GM12878 (cell line): ENCODE measurements around the gene LSM6.

Experiments
- BACH1 ChIP-seq: fragments of 450-650 bp; IDR thresholded peaks from 2 replicates; pipeline ENCODE4 v1.6.1; 2017; ENCODE audit warnings: mild to moderate bottlenecking, borderline replicate concordance
- BCL11A ChIP-seq: IDR thresholded peaks from 2 replicates; pipeline ENCODE4 v1.6.1; 2011; ENCODE audit warnings: low read depth, low read length
- CTCF ChIP-seq, 3 experiments: IDR thresholded peaks in 2 of 3; conservative IDR thresholded peaks in 1 of 3; 2 replicates each; pipeline ENCODE4 v1.5.1; 2011; ENCODE audit warnings: low read depth in 3 of 3, low read length in 3 of 3, mild to moderate bottlenecking in 3 of 3, control low read depth in 2 of 3, moderate library complexity in 2 of 3, inconsistent platforms in 1 of 3, mixed read lengths in 1 of 3; ENCODE audit not compliant: control insufficient read depth in 2 of 3, insufficient read depth in 1 of 3; ENCODE audit errors: extremely low read depth in 1 of 3
- GABPA ChIP-seq: IDR thresholded peaks from 2 replicates; pipeline ENCODE4 v1.6.1; 2014; ENCODE audit warnings: antibody characterized with exemption, low read depth, mild to moderate bottlenecking, inconsistent platforms
- POLR2AphosphoS5 ChIP-seq: IDR thresholded peaks from 2 replicates; pipeline ENCODE4 v1.6.1; 2011; ENCODE audit warnings: mild to moderate bottlenecking, low read length, inconsistent platforms
- RCOR1 ChIP-seq: conservative IDR thresholded peaks from 2 replicates; pipeline ENCODE4 v1.6.1; 2012; ENCODE audit warnings: low read depth, low read length, improper control_type of control experiment
- SKIL ChIP-seq: fragments of 450-650 bp; IDR thresholded peaks from 2 replicates; pipeline ENCODE4 v1.6.1; 2017; ENCODE audit warnings: mild to moderate bottlenecking, low read depth, inconsistent platforms; ENCODE audit not compliant: poor library complexity, severe bottlenecking
- YY1 ChIP-seq: IDR thresholded peaks from 2 replicates; pipeline ENCODE4 v1.6.1; 2011; ENCODE audit warnings: low read depth, mild to moderate bottlenecking, low read length
- ZBTB4 ChIP-seq: fragments of 450-650 bp; formaldehyde crosslinking; IDR thresholded peaks from 2 replicates; pipeline ENCODE4 v1.4.0; 2022; ENCODE audit warnings: mild to moderate bottlenecking, moderate library complexity
- TF ChIP-seq, protein P1 (sequence below): IDR thresholded peaks from 2 replicates; pipeline ENCODE4 v1.6.1; 2012; ENCODE audit warnings: mild to moderate bottlenecking, low read depth, low read length
- TF ChIP-seq, protein P2 (sequence below): IDR thresholded peaks from 2 replicates; pipeline ENCODE4 v1.6.1; 2011; ENCODE audit warnings: mild to moderate bottlenecking, low read depth, low read length, moderate library complexity; ENCODE audit not compliant: insufficient replicate concordance

DNA sequence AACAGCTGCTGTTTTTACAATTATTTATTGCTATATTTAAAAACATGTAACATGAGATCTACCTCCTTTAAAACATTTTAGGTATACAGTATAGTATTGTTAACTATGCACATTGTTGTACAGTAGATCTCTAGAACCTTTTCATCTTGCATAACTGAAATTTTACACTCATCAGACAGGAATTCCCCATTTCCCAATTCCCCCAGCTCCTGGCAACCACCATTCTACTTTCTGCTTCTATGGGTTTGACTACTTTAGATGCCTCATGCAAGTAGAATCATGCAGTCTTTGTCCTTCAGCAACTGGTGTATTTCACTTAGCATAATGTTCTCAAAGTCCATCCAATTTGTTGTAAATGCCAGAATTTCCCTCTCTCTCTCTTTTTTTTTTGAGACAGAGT lies 9.7 kb upstream of the LSM6 start:
- TF ChIP-seq CTCF (IDR thresholded peaks at IDR 0.05 in 2 of 3, conservative IDR thresholded peaks at IDR 0.05 in 1 of 3; ENCODE audit: control insufficient read depth in 2 of 3, extremely low read depth in 1 of 3, insufficient read depth in 1 of 3, low read depth in 3 of 3, low read length in 3 of 3) (no peak), SKIL (no peak), GABPA (no peak), BCL11A (no peak), POLR2AphosphoS5 (no peak), BACH1 (no peak), ZBTB4 (CRISPR knock-in tag) (no peak), RCOR1 (no peak), YY1 (no peak)
- TF ChIP-seq, protein P1, sequence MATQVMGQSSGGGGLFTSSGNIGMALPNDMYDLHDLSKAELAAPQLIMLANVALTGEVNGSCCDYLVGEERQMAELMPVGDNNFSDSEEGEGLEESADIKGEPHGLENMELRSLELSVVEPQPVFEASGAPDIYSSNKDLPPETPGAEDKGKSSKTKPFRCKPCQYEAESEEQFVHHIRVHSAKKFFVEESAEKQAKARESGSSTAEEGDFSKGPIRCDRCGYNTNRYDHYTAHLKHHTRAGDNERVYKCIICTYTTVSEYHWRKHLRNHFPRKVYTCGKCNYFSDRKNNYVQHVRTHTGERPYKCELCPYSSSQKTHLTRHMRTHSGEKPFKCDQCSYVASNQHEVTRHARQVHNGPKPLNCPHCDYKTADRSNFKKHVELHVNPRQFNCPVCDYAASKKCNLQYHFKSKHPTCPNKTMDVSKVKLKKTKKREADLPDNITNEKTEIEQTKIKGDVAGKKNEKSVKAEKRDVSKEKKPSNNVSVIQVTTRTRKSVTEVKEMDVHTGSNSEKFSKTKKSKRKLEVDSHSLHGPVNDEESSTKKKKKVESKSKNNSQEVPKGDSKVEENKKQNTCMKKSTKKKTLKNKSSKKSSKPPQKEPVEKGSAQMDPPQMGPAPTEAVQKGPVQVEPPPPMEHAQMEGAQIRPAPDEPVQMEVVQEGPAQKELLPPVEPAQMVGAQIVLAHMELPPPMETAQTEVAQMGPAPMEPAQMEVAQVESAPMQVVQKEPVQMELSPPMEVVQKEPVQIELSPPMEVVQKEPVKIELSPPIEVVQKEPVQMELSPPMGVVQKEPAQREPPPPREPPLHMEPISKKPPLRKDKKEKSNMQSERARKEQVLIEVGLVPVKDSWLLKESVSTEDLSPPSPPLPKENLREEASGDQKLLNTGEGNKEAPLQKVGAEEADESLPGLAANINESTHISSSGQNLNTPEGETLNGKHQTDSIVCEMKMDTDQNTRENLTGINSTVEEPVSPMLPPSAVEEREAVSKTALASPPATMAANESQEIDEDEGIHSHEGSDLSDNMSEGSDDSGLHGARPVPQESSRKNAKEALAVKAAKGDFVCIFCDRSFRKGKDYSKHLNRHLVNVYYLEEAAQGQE = no peak
- TF ChIP-seq, protein P2, sequence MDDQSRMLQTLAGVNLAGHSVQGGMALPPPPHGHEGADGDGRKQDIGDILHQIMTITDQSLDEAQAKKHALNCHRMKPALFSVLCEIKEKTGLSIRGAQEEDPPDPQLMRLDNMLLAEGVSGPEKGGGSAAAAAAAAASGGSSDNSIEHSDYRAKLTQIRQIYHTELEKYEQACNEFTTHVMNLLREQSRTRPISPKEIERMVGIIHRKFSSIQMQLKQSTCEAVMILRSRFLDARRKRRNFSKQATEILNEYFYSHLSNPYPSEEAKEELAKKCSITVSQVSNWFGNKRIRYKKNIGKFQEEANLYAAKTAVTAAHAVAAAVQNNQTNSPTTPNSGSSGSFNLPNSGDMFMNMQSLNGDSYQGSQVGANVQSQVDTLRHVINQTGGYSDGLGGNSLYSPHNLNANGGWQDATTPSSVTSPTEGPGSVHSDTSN = no peak
